Measurements from ENCODE around the gene WBP11. TPM values are rescaled to one million over a fixed set of nuclear protein-coding genes. Genes with fewer than 3 reads are reported as not detected.
A peak's percentile ranks its signal among the peaks of the same experiment; 100 is the strongest.

WBP11 gene
- total RNA-seq, 1 donor from 2014 or later: 64.6 TPM

GRCh38 chr12:14756334-14757143 lies 46.7 kb downstream of the WBP11 start:
- peak; percentile 53 for DNase-seq (ENCODE audit: low spot score)
- no peak overlapping the region for H3K4me3 Mint-ChIP-seq (ENCODE audit: unreplicated experiment)
- H3K9me3 Mint-ChIP-seq (ENCODE audit: unreplicated experiment): no peaks in the 10 kb centered on the region
- peaks cover 11% of the 10 kb centered on the region for H3K36me3 Mint-ChIP-seq (ENCODE audit: low read depth, unreplicated experiment)
- no peak overlapping the region for H3K27ac Mint-ChIP-seq (ENCODE audit: unreplicated experiment)
- H3K27me3 Mint-ChIP-seq (ENCODE audit: unreplicated experiment): no peaks in the 10 kb centered on the region
- peak; percentile 80 for TF ChIP-seq CTCF (IDR thresholded peaks at IDR 0.05; ENCODE audit: unreplicated experiment)
- no peaks in the 10 kb centered on the region for H3K4me1 Mint-ChIP-seq (ENCODE audit: unreplicated experiment)

- no peaks in the 10 kb centered on the region for H3K27me3 Mint-ChIP-seq (ENCODE audit: unreplicated experiment)
These were observed 51.3 kb downstream of the WBP11 start for GRCh38 chr12:14751986-14752385.

GRCh38 chr12:14743061-14743460 lies 60.2 kb downstream of the WBP11 start:
- Mint-ChIP-seq H3K27ac (ENCODE audit: unreplicated experiment) (no peak overlapping the region), H3K36me3 (ENCODE audit: low read depth, unreplicated experiment) (peaks cover 16% of the 10 kb centered on the region), H3K4me3 (ENCODE audit: unreplicated experiment) (no peak overlapping the region), H3K4me1 (ENCODE audit: unreplicated experiment) (no peaks in the 10 kb centered on the region), H3K9me3 (ENCODE audit: unreplicated experiment) (no peaks in the 10 kb centered on the region), H3K27me3 (ENCODE audit: unreplicated experiment) (no peaks in the 10 kb centered on the region)
- TF ChIP-seq CTCF (IDR thresholded peaks at IDR 0.05; ENCODE audit: unreplicated experiment): no peak
- no peak for DNase-seq (ENCODE audit: low spot score)

More at GRCh38 chr12:14751986-14752385, 51.3 kb downstream of the WBP11 start:
- no peak overlapping the region for H3K4me3 Mint-ChIP-seq (ENCODE audit: unreplicated experiment)
- no peaks in the 10 kb centered on the region for H3K9me3 Mint-ChIP-seq (ENCODE audit: unreplicated experiment)
- no peak overlapping the region for H3K27ac Mint-ChIP-seq (ENCODE audit: unreplicated experiment)
- TF ChIP-seq CTCF (IDR thresholded peaks at IDR 0.05; ENCODE audit: unreplicated experiment): no peak
- no peak for DNase-seq (ENCODE audit: low spot score)
- H3K4me1 Mint-ChIP-seq (ENCODE audit: unreplicated experiment): no peaks in the 10 kb centered on the region
- H3K36me3 Mint-ChIP-seq (ENCODE audit: low read depth, unreplicated experiment): no peaks in the 10 kb centered on the region

GRCh38 chr12:14741942-14742341 lies 61.3 kb downstream of the WBP11 start:
- Mint-ChIP-seq H3K9me3 (ENCODE audit: unreplicated experiment) (no peaks in the 10 kb centered on the region), H3K36me3 (ENCODE audit: low read depth, unreplicated experiment) (peaks cover 16% of the 10 kb centered on the region), H3K27ac (ENCODE audit: unreplicated experiment) (no peak overlapping the region)

More at GRCh38 chr12:14741942-14742341, 61.3 kb downstream of the WBP11 start:
- H3K4me1 Mint-ChIP-seq (ENCODE audit: unreplicated experiment): no peaks in the 10 kb centered on the region
- no peaks in the 10 kb centered on the region for H3K27me3 Mint-ChIP-seq (ENCODE audit: unreplicated experiment)
- H3K4me3 Mint-ChIP-seq (ENCODE audit: unreplicated experiment): no peak overlapping the region
- TF ChIP-seq CTCF (IDR thresholded peaks at IDR 0.05; ENCODE audit: unreplicated experiment): no peak
- DNase-seq (ENCODE audit: low spot score): no peak
